Trophoblast cell (in vitro differentiated cells and primary cell): ENCODE data around the gene ACTN4.
"Not testable (repeated sequence)": the region's sequence is repeated elsewhere in the genome, so short reads cannot be mapped to it uniquely, and the experiment has no call there.

Source experiments
- DNase-seq, 2 donors: peaks; one replicate each; pipeline ENCODE4 v3.0.0-alpha.2; 2016
- H2AFZ ChIP-seq: 2 replicates; pipeline ENCODE4 v1.6.1; 2013; ENCODE audit warnings: low read length, moderate library complexity, mild to moderate bottlenecking; ENCODE audit not compliant: insufficient read depth, poor library complexity
- H2AK5ac ChIP-seq: 2 replicates; pipeline ENCODE4 v1.6.1; 2013; ENCODE audit warnings: mild to moderate bottlenecking, low read length
- H2BK120ac ChIP-seq: 2 replicates; pipeline ENCODE4 v1.6.1; 2013; ENCODE audit warnings: low read length, mild to moderate bottlenecking, moderate library complexity; ENCODE audit not compliant: insufficient read depth, poor library complexity
- H2BK12ac ChIP-seq: 2 replicates; pipeline ENCODE4 v1.6.1; 2013; ENCODE audit warnings: mild to moderate bottlenecking, low read length, moderate library complexity
- H2BK5ac ChIP-seq: 2 replicates; pipeline ENCODE4 v1.6.1; 2013; ENCODE audit warnings: low read length, low read depth, moderate library complexity, mild to moderate bottlenecking; ENCODE audit not compliant: poor library complexity
- H3K14ac ChIP-seq: 2 replicates; pipeline ENCODE4 v1.6.1; 2013; ENCODE audit warnings: mild to moderate bottlenecking, low read length
- H3K18ac ChIP-seq: 2 replicates; pipeline ENCODE4 v1.6.1; 2013; ENCODE audit warnings: mild to moderate bottlenecking, low read length
- H3K23ac ChIP-seq: 2 replicates; pipeline ENCODE4 v1.6.1; 2013; ENCODE audit warnings: low read length
- H3K27ac ChIP-seq: 2 replicates; pipeline ENCODE4 v1.5.1; 2013; ENCODE audit warnings: low read depth, mild to moderate bottlenecking, inconsistent platforms, low read length, moderate library complexity
- H3K27me3 ChIP-seq: 2 replicates; pipeline ENCODE4 v1.6.1; 2013; ENCODE audit warnings: inconsistent platforms, mild to moderate bottlenecking, low read length, moderate library complexity; ENCODE audit not compliant: insufficient read depth
- H3K36me3 ChIP-seq, 2 experiments: 1 replicate in 1 of 2; 2 replicates in 1 of 2; pipeline ENCODE4 v1.6.1; 2013; ENCODE audit warnings: low read length in 2 of 2, mild to moderate bottlenecking in 2 of 2, moderate library complexity in 1 of 2; ENCODE audit not compliant: insufficient read depth in 2 of 2, control insufficient read depth in 1 of 2
- H3K4ac ChIP-seq: 2 replicates; pipeline ENCODE4 v1.6.1; 2013; ENCODE audit warnings: low read depth, mild to moderate bottlenecking, low read length, moderate library complexity
- H3K4me1 ChIP-seq, 2 experiments: 1 replicate in 1 of 2; 2 replicates in 1 of 2; pipeline ENCODE4 v1.6.1; 2013; ENCODE audit warnings: low read length in 2 of 2, mild to moderate bottlenecking in 2 of 2, moderate library complexity in 1 of 2; ENCODE audit not compliant: insufficient read depth in 2 of 2, control insufficient read depth in 1 of 2
- H3K4me2 ChIP-seq: 2 replicates; pipeline ENCODE4 v1.6.1; 2013; ENCODE audit warnings: inconsistent platforms, mild to moderate bottlenecking, low read length, moderate library complexity
- H3K4me3 ChIP-seq: 2 replicates; pipeline ENCODE4 v1.5.1; 2013; ENCODE audit warnings: mild to moderate bottlenecking, low read depth, low read length, inconsistent platforms
- H3K79me1 ChIP-seq: one replicate; pipeline ENCODE4 v1.6.1; 2013; ENCODE audit warnings: low read length
- H3K79me2 ChIP-seq: 2 replicates; pipeline ENCODE4 v1.6.1; 2013; ENCODE audit warnings: low read length, mild to moderate bottlenecking; ENCODE audit not compliant: control insufficient read depth, insufficient read depth, poor library complexity
- H3K9ac ChIP-seq: 2 replicates; pipeline ENCODE4 v1.6.1; 2013; ENCODE audit warnings: mild to moderate bottlenecking, low read length
- H3K9me3 ChIP-seq: 2 replicates; pipeline ENCODE4 v1.6.1; 2013; ENCODE audit warnings: low read depth, mild to moderate bottlenecking, control low read depth, inconsistent platforms, low read length; ENCODE audit not compliant: insufficient read depth
- H4K12ac ChIP-seq: 2 replicates; pipeline ENCODE4 v1.6.1; 2013; ENCODE audit warnings: low read depth, mild to moderate bottlenecking, low read length, moderate library complexity
- H4K8ac ChIP-seq: 2 replicates; pipeline ENCODE4 v1.6.1; 2013; ENCODE audit warnings: low read depth, mild to moderate bottlenecking, low read length, moderate library complexity
- H4K91ac ChIP-seq: one replicate; pipeline ENCODE4 v1.6.1; 2013; ENCODE audit warnings: low read depth, mild to moderate bottlenecking, low read length, moderate library complexity
- WGBS: extraction: QIAGEN DNeasy Blood & Tissue Kit; methylation state at CpG from one replicate; pipeline ENCODE4 v1.1.7; 2013; ENCODE audit warnings: missing lambda C conversion rate; ENCODE audit not compliant: insufficient read length, insufficient coverage; ENCODE audit errors: extremely low coverage; 5-methylcytosine and 5-hydroxymethylcytosine counted together

The ACTN4 gene

DNA sequence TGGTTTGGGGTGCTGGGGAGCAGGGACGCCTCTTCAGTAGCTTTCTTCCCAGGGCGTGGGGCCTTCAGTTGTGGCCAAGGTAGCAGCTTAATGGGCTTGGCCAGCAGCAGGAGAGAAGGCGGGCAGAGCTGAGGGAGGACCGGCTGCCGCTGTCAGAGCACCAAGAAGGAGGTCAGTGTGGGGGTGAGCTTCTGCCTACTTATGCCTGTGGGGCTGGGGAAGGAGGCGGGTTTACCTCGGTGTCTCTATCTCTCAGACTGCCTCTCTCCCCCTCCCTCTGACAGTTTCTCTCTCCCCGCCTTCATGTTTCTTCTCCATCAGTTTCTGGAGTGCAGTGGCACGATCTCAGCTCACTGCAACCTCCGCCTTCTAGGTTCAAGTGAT is 96.8 kb downstream of the ACTN4 start, which contains the start of gene CAPN12:
CAPN12 (minus strand) TSS at position 177 of the 384 bp plus-strand sequence. CDS start 309 bp downstream, outside the sequence.
- no peak within 1 kb of the TSS for H2BK5ac ChIP-seq
- no peak within 1 kb of the TSS for H3K27ac ChIP-seq
- no peak within 1 kb of the TSS for H4K8ac ChIP-seq
- H2BK12ac ChIP-seq: no peak within 1 kb of the TSS
- H4K12ac ChIP-seq: no peak within 1 kb of the TSS
- no peak within 1 kb of the TSS for H3K4ac ChIP-seq
- no peak within 1 kb of the TSS for H3K4me2 ChIP-seq
- H3K79me1 ChIP-seq: no peaks in the 10 kb centered on the region
- no peaks in the 10 kb centered on the region for H3K36me3 ChIP-seq
- no peak within 1 kb of the TSS for H2BK120ac ChIP-seq
- no peaks in the 10 kb centered on the region for H3K4me1 ChIP-seq
- no peak within 1 kb of the TSS for H2AK5ac ChIP-seq
- H3K9ac ChIP-seq: no peak within 1 kb of the TSS
- no peak within 1 kb of the TSS for H4K91ac ChIP-seq
- no CpG with 5 or more reads among the region's 10 CpGs for WGBS
- H3K79me2 ChIP-seq: no peaks in the 10 kb centered on the region
- H3K18ac ChIP-seq: no peak within 1 kb of the TSS
- H3K14ac ChIP-seq: no peak within 1 kb of the TSS
- no peaks in the 10 kb centered on the region for H3K27me3 ChIP-seq
- H2AFZ ChIP-seq: no peak within 1 kb of the TSS
- no peak within 1 kb of the TSS for H3K23ac ChIP-seq
- H3K4me3 ChIP-seq: no peak within 1 kb of the TSS
- peaks cover 3% of the 10 kb centered on the region for H3K9me3 ChIP-seq
- DNase-seq: no peak

- no peak for DNase-seq
- Histone ChIP-seq H4K8ac (no peak overlapping the region), H3K36me3 (no peaks in the 10 kb centered on the region), H2AK5ac (no peak overlapping the region), H3K4me3 (no peak overlapping the region), H3K27ac (no peak overlapping the region), H3K4me1 (no peaks in the 10 kb centered on the region), H3K4ac (no peak overlapping the region), H4K91ac (no peak overlapping the region), H3K79me2 (no peaks in the 10 kb centered on the region), H2BK12ac (no peak overlapping the region), H3K14ac (no peak overlapping the region), H2BK5ac (no peak overlapping the region), H2AFZ (no peak overlapping the region), H3K9ac (no peak overlapping the region), H2BK120ac (no peak overlapping the region), H3K4me2 (no peak overlapping the region), H3K23ac (no peak overlapping the region), H3K27me3 (no peaks in the 10 kb centered on the region), H4K12ac (no peak overlapping the region), H3K18ac (no peak overlapping the region), H3K79me1 (no peaks in the 10 kb centered on the region), H3K9me3 (peaks cover 2% of the 10 kb centered on the region)
- WGBS: no CpG with 5 or more reads among the region's 6 CpGs
Measured at GRCh38 chr19:38744874-38745273, 97.4 kb downstream of the ACTN4 start.

GRCh38 chr19:38745316-38745715 is 97.9 kb downstream of the ACTN4 start:
- H3K36me3 ChIP-seq: no peaks in the 10 kb centered on the region
- no peaks in the 10 kb centered on the region for H3K27me3 ChIP-seq
- H3K4me3 ChIP-seq: no peak overlapping the region
- H3K4me2 ChIP-seq: no peak overlapping the region
- H3K14ac ChIP-seq: no peak overlapping the region
- peaks cover 2% of the 10 kb centered on the region for H3K9me3 ChIP-seq
- no peak for DNase-seq
- no peak overlapping the region for H3K9ac ChIP-seq
- H3K27ac ChIP-seq: no peak overlapping the region
- no peak overlapping the region for H2BK12ac ChIP-seq
- no peak overlapping the region for H2AK5ac ChIP-seq
- no peak overlapping the region for H4K8ac ChIP-seq
- H3K4ac ChIP-seq: no peak overlapping the region
- no peaks in the 10 kb centered on the region for H3K79me1 ChIP-seq
- no peak overlapping the region for H4K12ac ChIP-seq
- H3K4me1 ChIP-seq: no peaks in the 10 kb centered on the region
- H2BK5ac ChIP-seq: no peak overlapping the region
- no CpG with 5 or more reads among the region's 7 CpGs for WGBS
- H3K18ac ChIP-seq: no peak overlapping the region
- H2BK120ac ChIP-seq: no peak overlapping the region
- no peaks in the 10 kb centered on the region for H3K79me2 ChIP-seq
- H3K23ac ChIP-seq: no peak overlapping the region
- H2AFZ ChIP-seq: no peak overlapping the region
- H4K91ac ChIP-seq: no peak overlapping the region

DNA sequence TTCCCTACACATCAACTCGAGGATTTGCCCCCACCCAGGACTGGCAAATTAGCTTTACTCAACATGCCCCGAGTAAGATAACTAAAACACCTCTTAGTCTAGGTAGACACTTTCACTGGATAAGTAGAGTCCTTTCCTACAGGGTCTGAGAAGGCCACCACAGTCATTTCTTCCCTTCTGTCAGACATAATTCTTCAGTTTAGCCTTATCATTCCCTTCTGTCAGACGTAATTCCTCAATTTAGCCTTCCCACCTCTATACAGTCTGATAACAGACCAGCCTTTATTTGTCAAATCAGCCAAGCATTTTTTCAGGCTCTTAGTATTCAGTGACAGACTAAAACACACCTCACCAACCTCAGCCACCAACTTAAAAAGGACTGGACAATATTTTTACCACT is 106.3 kb downstream of the ACTN4 start:
- not testable (repeated sequence) for H2BK5ac ChIP-seq, H2BK12ac ChIP-seq, H3K4me2 ChIP-seq, H3K27me3 ChIP-seq, H3K14ac ChIP-seq, H3K4ac ChIP-seq, H3K18ac ChIP-seq, H3K4me1 ChIP-seq, H3K9ac ChIP-seq, H3K79me2 ChIP-seq, H4K91ac ChIP-seq, H4K8ac ChIP-seq, H3K9me3 ChIP-seq, H3K4me3 ChIP-seq, H3K36me3 ChIP-seq, H3K27ac ChIP-seq, H2BK120ac ChIP-seq, H3K79me1 ChIP-seq, H2AFZ ChIP-seq, H3K23ac ChIP-seq, DNase-seq, H4K12ac ChIP-seq, H2AK5ac ChIP-seq
- WGBS: no CpG with 5 or more reads among the region's 3 CpGs
